Loucy (cell line): ENCODE data around the gene RNLS.

Source experiments
- H2AFZ ChIP-seq: fragments of 200-600 bp; sonication (generic); 2 replicates; pipeline ENCODE4 v1.6.0; 2016; ENCODE audit warnings: antibody characterized with exemption, mild to moderate bottlenecking, low read length, moderate library complexity
- H3F3A ChIP-seq: fragments of 200-600 bp; 2 replicates; pipeline ENCODE4 v1.6.0; 2016; ENCODE audit warnings: antibody characterized with exemption, low read depth, mild to moderate bottlenecking
- H3K27me3 ChIP-seq: fragments of 200-600 bp; sonication (generic); 2 replicates; pipeline ENCODE4 v1.6.1; 2014; ENCODE audit warnings: low read length, mild to moderate bottlenecking; ENCODE audit not compliant: insufficient read depth, poor library complexity, severe bottlenecking
- H3K36me3 ChIP-seq: fragments of 200-600 bp; sonication (generic); 2 replicates; pipeline ENCODE4 v1.6.1; 2016; ENCODE audit warnings: low read length; ENCODE audit not compliant: insufficient read depth
- H3K4me1 ChIP-seq: fragments of 200-600 bp; sonication (generic); 2 replicates; pipeline ENCODE4 v1.5.1; 2014; ENCODE audit warnings: low read length, mild to moderate bottlenecking; ENCODE audit not compliant: insufficient read depth, poor library complexity, severe bottlenecking
- H3K4me2 ChIP-seq: fragments of 200-600 bp; sonication (generic); 2 replicates; pipeline ENCODE4 v1.6.0; 2014; ENCODE audit warnings: antibody characterized with exemption, low read length, low read depth, mild to moderate bottlenecking; ENCODE audit not compliant: poor library complexity, severe bottlenecking
- H3K4me3 ChIP-seq: fragments of 200-600 bp; sonication (generic); 2 replicates; pipeline ENCODE4 v1.5.1; 2014; ENCODE audit warnings: low read length, mild to moderate bottlenecking, mixed read lengths; ENCODE audit not compliant: poor library complexity, severe bottlenecking
- H3K79me2 ChIP-seq: fragments of 200-600 bp; sonication (generic); 2 replicates; pipeline ENCODE4 v1.6.1; 2014; ENCODE audit warnings: low read length; ENCODE audit not compliant: insufficient read depth
- H3K9ac ChIP-seq: fragments of 200-600 bp; sonication (generic); 2 replicates; pipeline ENCODE4 v1.6.0; 2014; ENCODE audit warnings: mild to moderate bottlenecking, low read depth, low read length, moderate library complexity; ENCODE audit not compliant: poor library complexity, severe bottlenecking
- H3K9me2 ChIP-seq: fragments of 200-600 bp; sonication (generic); replicated peaks from 2 replicates; pipeline ENCODE4 v1.6.1; 2016; ENCODE audit warnings: low read depth, low read length, mixed read lengths
- H3K9me3 ChIP-seq: fragments of 200-600 bp; sonication (generic); 2 replicates; pipeline ENCODE4 v1.6.1; 2014; ENCODE audit warnings: mild to moderate bottlenecking, antibody characterized with exemption, low read length, low read depth; ENCODE audit not compliant: insufficient read depth
- H4K20me1 ChIP-seq: fragments of 200-600 bp; sonication (generic); 2 replicates; pipeline ENCODE4 v1.6.0; 2014; ENCODE audit warnings: antibody characterized with exemption, low read length, mild to moderate bottlenecking; ENCODE audit not compliant: insufficient read depth, poor library complexity, severe bottlenecking
- CTCF ChIP-seq: fragments of 200-600 bp; sonication (generic); conservative IDR thresholded peaks from 2 replicates; pipeline ENCODE4 v1.5.1; 2014; ENCODE audit warnings: mild to moderate bottlenecking, antibody characterized with exemption, low read length
- EZH2phosphoT487 ChIP-seq: fragments of 200-600 bp; IDR thresholded peaks from 2 replicates; pipeline ENCODE4 v1.6.1; 2018; ENCODE audit warnings: antibody characterized with exemption, mild to moderate bottlenecking, moderate library complexity, borderline replicate concordance

Gene RNLS

GRCh38 chr10:88598055-88598454 is 14.9 kb upstream of the RNLS start:
- no peak overlapping the region for H3K9ac ChIP-seq
- no peaks in the 10 kb centered on the region for H3K4me1 ChIP-seq
- no peaks in the 10 kb centered on the region for H3F3A ChIP-seq
- H3K79me2 ChIP-seq, result no peaks in the 10 kb centered on the region
- H3K36me3 ChIP-seq, result no peaks in the 10 kb centered on the region
- TF ChIP-seq EZH2phosphoT487 (no peak), CTCF (no peak)
- H3K4me3 ChIP-seq, result no peak overlapping the region
- no peaks in the 10 kb centered on the region for H3K27me3 ChIP-seq
- no peak overlapping the region for H3K4me2 ChIP-seq
- H4K20me1 ChIP-seq, result no peaks in the 10 kb centered on the region
- peak overlapping the region; percentile 62; the same call in 1 of the 2 replicates for H2AFZ ChIP-seq
- no peaks in the 10 kb centered on the region for H3K9me3 ChIP-seq
- no peaks in the 10 kb centered on the region for H3K9me2 ChIP-seq

GRCh38 chr10:88594482-88594881 is 11.4 kb upstream of the RNLS start:
- no peaks in the 10 kb centered on the region for H3K36me3 ChIP-seq
- no peaks in the 10 kb centered on the region for H3K9me2 ChIP-seq
- TF ChIP-seq EZH2phosphoT487 (no peak), CTCF (no peak)
- H3K9me3 ChIP-seq, result no peaks in the 10 kb centered on the region
- H3K79me2 ChIP-seq, result no peaks in the 10 kb centered on the region
- no peaks in the 10 kb centered on the region for H4K20me1 ChIP-seq
- no peaks in the 10 kb centered on the region for H3K4me1 ChIP-seq
- H3F3A ChIP-seq, result no peaks in the 10 kb centered on the region
- no peaks in the 10 kb centered on the region for H3K27me3 ChIP-seq
- no peak overlapping the region for H3K9ac ChIP-seq
- no peak overlapping the region for H3K4me3 ChIP-seq
- H2AFZ ChIP-seq, result no peak overlapping the region
- no peak overlapping the region for H3K4me2 ChIP-seq

GRCh38 chr10:88592906-88593305 is 9.8 kb upstream of the RNLS start:
- no peak overlapping the region for H3K9ac ChIP-seq
- H3K9me2 ChIP-seq, result no peaks in the 10 kb centered on the region
- TF ChIP-seq EZH2phosphoT487, result no peak
- TF ChIP-seq CTCF, result no peak
- H3K4me2 ChIP-seq, result no peak overlapping the region
- no peaks in the 10 kb centered on the region for H3K27me3 ChIP-seq
- no peaks in the 10 kb centered on the region for H3K79me2 ChIP-seq
- H3K4me3 ChIP-seq, result no peak overlapping the region
- H3K4me1 ChIP-seq, result no peaks in the 10 kb centered on the region
- no peak overlapping the region; the same call in 1 of the 2 replicates for H2AFZ ChIP-seq
- H3K9me3 ChIP-seq, result no peaks in the 10 kb centered on the region
- no peaks in the 10 kb centered on the region for H3K36me3 ChIP-seq
- no peaks in the 10 kb centered on the region for H4K20me1 ChIP-seq
- no peaks in the 10 kb centered on the region for H3F3A ChIP-seq
